AG09319 (cell line): ENCODE measurements around the gene SLC25A5.
A peak's percentile ranks its signal among the peaks of the same experiment; 100 is the strongest.

Experiments
- DNase-seq: peaks from one replicate; pipeline ENCODE4 v3.0.0-alpha.2; 2010; ENCODE audit warnings: low read depth; ENCODE audit errors: extremely low read depth
- CTCF ChIP-seq: IDR thresholded peaks from 2 replicates; pipeline ENCODE4 v1.5.1; 2011; ENCODE audit warnings: low read depth, mild to moderate bottlenecking, inconsistent platforms, low read length, moderate library complexity

SLC25A5 gene

GRCh38 chrX:119466970-119467369, 1.3 kb upstream of the SLC25A5 start:
- DNase-seq: no peak
- no peak for TF ChIP-seq CTCF

GRCh38 chrX:119467433-119467832, 811 bp upstream of the SLC25A5 start:
- TF ChIP-seq CTCF: no peak

GRCh38 chrX:119468551-119469312, 488 bp downstream of the SLC25A5 start:
- TF ChIP-seq CTCF: peak; percentile 29
- peak; percentile 44 for DNase-seq

More at GRCh38 chrX:119467433-119467832, 811 bp upstream of the SLC25A5 start:
- DNase-seq: no peak

GRCh38 chrX:119469313-119469635, 1.0 kb downstream of the SLC25A5 start:
- TF ChIP-seq CTCF: no peak
- no peak for DNase-seq

GRCh38 chrX:119474615-119475388, 6.6 kb downstream of the SLC25A5 start:
- no peak for TF ChIP-seq CTCF
- DNase-seq: no peak

GRCh38 chrX:119475389-119476101, 7.3 kb downstream of the SLC25A5 start:
- TF ChIP-seq CTCF: no peak
- DNase-seq: no peak

GRCh38 chrX:119477812-119478232, 9.6 kb downstream of the SLC25A5 start:
- no peak for TF ChIP-seq CTCF
- no peak for DNase-seq
